ENCODE measurements around the gene ATP9B.

Gene ATP9B

DNA sequence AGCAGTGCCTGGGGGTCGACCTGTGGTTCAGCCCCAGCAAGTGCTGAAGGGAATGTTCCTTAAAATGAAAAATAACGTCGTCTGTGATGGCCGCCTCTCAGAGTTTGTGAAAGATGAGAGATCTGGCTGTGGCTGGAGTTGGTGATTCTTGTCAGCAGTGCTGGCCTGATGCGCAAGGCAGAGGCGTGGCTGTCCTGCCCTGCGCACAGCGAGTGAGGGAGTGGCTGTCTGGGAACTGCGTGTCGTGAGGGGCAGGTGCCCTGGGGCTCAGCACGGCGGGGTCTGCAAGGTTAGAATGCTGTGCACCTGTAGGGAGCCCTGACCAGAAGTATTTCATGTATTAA is 335.3 kb downstream of the ATP9B start:
- ATAC-seq (ENCODE audit: low read depth), result no peak
- H3K9me3 ChIP-seq (ENCODE audit: severe bottlenecking), result no peaks in the 10 kb centered on the region

DNA sequence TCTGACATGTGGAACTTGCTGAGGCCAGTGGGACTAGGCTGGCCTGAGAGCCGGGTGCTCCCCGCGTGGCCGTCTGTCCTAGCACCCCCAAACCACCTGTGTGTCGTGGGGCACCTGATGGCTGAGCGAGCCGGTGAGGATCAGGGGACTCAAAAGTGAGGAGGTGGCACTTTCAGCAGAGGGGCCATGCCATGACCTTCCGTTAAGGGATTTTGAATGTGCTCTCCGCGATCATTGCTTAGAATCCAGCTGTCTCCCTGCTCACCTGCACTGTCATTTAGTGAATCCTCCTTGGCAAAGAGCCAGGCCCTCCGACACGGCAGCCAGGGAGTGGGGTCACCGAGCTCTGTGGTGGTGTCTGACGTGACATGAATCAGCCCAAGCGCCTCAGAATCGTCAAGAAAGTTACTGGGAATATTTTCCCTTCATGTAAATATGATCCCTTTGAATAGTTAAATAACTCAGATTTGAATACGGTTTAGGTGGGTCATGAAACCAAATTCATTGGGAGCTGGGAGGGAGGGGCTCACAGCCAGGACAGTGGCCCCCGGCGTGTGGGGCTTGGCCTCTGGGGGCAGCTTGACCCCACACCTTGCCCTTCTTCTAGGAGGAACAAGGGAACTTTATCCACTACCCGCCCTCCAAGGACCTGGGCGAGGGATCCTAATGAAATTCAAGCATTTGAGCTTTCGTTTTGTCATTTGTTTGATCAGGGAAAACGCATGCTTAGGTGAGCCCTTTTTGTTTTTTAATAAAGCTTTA is 336.0 kb downstream of the ATP9B start:
- ATAC-seq (ENCODE audit: low read depth) (no peak), DNase-seq (ENCODE audit: low spot score) (no peak)
- no peaks in the 10 kb centered on the region for H3K36me3 ChIP-seq (ENCODE audit: low read depth)
- no peak overlapping the region for H3K4me3 ChIP-seq (ENCODE audit: severe bottlenecking)
- H3K9me3 ChIP-seq (ENCODE audit: severe bottlenecking), result no peaks in the 10 kb centered on the region
- TF ChIP-seq, protein P1, sequence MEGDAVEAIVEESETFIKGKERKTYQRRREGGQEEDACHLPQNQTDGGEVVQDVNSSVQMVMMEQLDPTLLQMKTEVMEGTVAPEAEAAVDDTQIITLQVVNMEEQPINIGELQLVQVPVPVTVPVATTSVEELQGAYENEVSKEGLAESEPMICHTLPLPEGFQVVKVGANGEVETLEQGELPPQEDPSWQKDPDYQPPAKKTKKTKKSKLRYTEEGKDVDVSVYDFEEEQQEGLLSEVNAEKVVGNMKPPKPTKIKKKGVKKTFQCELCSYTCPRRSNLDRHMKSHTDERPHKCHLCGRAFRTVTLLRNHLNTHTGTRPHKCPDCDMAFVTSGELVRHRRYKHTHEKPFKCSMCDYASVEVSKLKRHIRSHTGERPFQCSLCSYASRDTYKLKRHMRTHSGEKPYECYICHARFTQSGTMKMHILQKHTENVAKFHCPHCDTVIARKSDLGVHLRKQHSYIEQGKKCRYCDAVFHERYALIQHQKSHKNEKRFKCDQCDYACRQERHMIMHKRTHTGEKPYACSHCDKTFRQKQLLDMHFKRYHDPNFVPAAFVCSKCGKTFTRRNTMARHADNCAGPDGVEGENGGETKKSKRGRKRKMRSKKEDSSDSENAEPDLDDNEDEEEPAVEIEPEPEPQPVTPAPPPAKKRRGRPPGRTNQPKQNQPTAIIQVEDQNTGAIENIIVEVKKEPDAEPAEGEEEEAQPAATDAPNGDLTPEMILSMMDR (IDR thresholded peaks at IDR 0.05; ENCODE audit: poor library complexity, severe bottlenecking), result no peak
- no peak overlapping the region for H3K27ac ChIP-seq (ENCODE audit: poor library complexity, severe bottlenecking)
- peaks cover 18% of the 10 kb centered on the region for H3K4me1 ChIP-seq (ENCODE audit: insufficient read depth, poor library complexity, severe bottlenecking)
- H3K27me3 ChIP-seq (ENCODE audit: insufficient read depth, poor library complexity, severe bottlenecking), result no peaks in the 10 kb centered on the region

More for the DNA sequence above, 335.3 kb downstream of the ATP9B start:
- H3K4me3 ChIP-seq (ENCODE audit: severe bottlenecking), result no peak overlapping the region
- H3K36me3 ChIP-seq (ENCODE audit: low read depth), result no peaks in the 10 kb centered on the region
- DNase-seq (ENCODE audit: low spot score), result no peak
- no peaks in the 10 kb centered on the region for H3K27me3 ChIP-seq (ENCODE audit: insufficient read depth, poor library complexity, severe bottlenecking)
- peaks cover 18% of the 10 kb centered on the region for H3K4me1 ChIP-seq (ENCODE audit: insufficient read depth, poor library complexity, severe bottlenecking)
- H3K27ac ChIP-seq (ENCODE audit: poor library complexity, severe bottlenecking), result no peak overlapping the region
- TF ChIP-seq, protein P1 (IDR thresholded peaks at IDR 0.05; ENCODE audit: poor library complexity, severe bottlenecking), result no peak

DNA sequence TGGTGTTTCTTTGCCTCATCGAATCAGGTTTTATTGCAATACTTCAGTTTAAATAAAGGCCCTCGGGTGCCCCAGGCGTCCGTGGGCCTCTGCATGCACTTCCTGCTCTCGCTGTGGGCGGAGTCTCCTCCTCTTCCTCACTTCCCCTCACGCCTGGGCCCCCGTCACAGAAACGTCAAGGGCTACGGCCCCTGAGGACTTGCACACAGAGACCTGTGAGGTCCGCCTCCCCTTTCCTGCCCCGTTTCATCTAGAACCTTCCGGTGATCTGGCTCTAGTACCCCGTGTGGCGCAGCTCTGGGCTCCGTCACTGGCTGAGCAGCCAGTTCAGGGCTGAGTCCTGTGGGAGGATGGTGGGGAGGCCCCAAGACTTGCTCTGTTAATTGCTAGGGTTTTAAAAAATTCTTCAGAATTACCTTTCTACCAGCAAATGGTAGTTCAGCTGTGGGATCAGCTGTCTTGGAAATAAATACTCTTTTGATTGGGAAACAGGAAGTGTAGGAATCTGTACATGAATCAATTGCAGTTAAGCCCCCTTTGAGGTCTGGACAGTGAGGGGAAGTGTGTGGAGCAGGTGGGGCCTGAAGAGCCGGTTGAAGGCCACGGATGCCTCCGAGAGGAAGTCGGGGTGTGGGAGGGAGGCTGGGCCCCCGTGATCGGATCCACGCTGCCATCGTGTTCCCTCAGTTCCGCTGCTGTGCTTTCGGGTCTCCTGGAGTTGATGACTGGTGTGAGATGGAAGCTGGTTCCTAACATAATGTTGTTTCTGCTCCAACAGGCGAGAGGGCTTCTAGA is 336.8 kb downstream of the ATP9B start:
- H3K4me3 ChIP-seq (ENCODE audit: severe bottlenecking), result no peak overlapping the region
- TF ChIP-seq, protein P1 (IDR thresholded peaks at IDR 0.05; ENCODE audit: poor library complexity, severe bottlenecking), result no peak
- H3K27ac ChIP-seq (ENCODE audit: poor library complexity, severe bottlenecking), result no peak overlapping the region
- no peaks in the 10 kb centered on the region for H3K36me3 ChIP-seq (ENCODE audit: low read depth)
- no peaks in the 10 kb centered on the region for H3K9me3 ChIP-seq (ENCODE audit: severe bottlenecking)
- ATAC-seq (ENCODE audit: low read depth), result no peak
- DNase-seq (ENCODE audit: low spot score), result no peak
- peaks cover 18% of the 10 kb centered on the region for H3K4me1 ChIP-seq (ENCODE audit: insufficient read depth, poor library complexity, severe bottlenecking)
- no peaks in the 10 kb centered on the region for H3K27me3 ChIP-seq (ENCODE audit: insufficient read depth, poor library complexity, severe bottlenecking)

DNA sequence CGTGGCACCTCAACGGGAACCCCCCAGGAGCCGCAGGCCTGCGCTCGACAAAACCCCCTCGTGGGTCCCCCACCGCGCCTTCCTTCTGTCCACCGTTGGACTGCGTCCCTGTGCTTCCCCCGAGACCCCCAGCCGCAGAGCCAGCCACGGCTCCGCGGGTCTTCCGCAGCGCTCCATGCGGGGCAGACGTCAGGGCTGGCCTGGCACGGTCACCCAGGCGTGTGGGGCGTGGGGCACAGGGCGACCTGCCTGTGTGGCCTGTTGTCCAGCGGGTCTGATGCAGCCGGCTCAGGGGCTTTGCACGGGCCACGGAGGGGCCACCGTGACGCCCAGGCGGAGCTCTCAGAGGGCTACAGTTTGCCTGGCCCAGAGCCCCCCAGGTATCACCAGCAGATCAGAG is 337.5 kb downstream of the ATP9B start:
- ATAC-seq (ENCODE audit: low read depth), result no peak
- no peak for DNase-seq (ENCODE audit: low spot score)
- TF ChIP-seq, protein P1 (IDR thresholded peaks at IDR 0.05; ENCODE audit: poor library complexity, severe bottlenecking), result no peak
- Histone ChIP-seq H3K27ac (ENCODE audit: poor library complexity, severe bottlenecking) (no peak overlapping the region), H3K4me3 (ENCODE audit: severe bottlenecking) (no peak overlapping the region), H3K36me3 (ENCODE audit: low read depth) (no peaks in the 10 kb centered on the region), H3K4me1 (ENCODE audit: insufficient read depth, poor library complexity, severe bottlenecking) (peaks cover 18% of the 10 kb centered on the region), H3K27me3 (ENCODE audit: insufficient read depth, poor library complexity, severe bottlenecking) (no peaks in the 10 kb centered on the region), H3K9me3 (ENCODE audit: severe bottlenecking) (no peaks in the 10 kb centered on the region)
